Measurements from ENCODE around the gene ANAPC7.
"Not testable (repeated sequence)": the region's sequence is repeated elsewhere in the genome, so short reads cannot be mapped to it uniquely, and the experiment has no call there.

ANAPC7 gene

GRCh38 chr12:110348431-110349059 lies 55.0 kb downstream of the ANAPC7 start:
- no peak for DNase-seq (ENCODE audit: low read depth)

- no peak for DNase-seq (ENCODE audit: low read depth)
Observed at GRCh38 chr12:110347767-110348166, 55.7 kb downstream of the ANAPC7 start.

GRCh38 chr12:110345963-110346362 lies 57.5 kb downstream of the ANAPC7 start:
- no peak for DNase-seq (ENCODE audit: low read depth)

GRCh38 chr12:110345176-110345661 lies 58.3 kb downstream of the ANAPC7 start:
- DNase-seq (ENCODE audit: low read depth): no peak

- no peak for DNase-seq (ENCODE audit: low read depth)
Observed at GRCh38 chr12:110344657-110345056, 58.9 kb downstream of the ANAPC7 start.

- no peak for DNase-seq (ENCODE audit: low read depth)
Observed at GRCh38 chr12:110343736-110344555, 59.6 kb downstream of the ANAPC7 start.

GRCh38 chr12:110343114-110343513 lies 60.4 kb downstream of the ANAPC7 start:
- no peak for DNase-seq (ENCODE audit: low read depth)

GRCh38 chr12:110342157-110342556 lies 61.4 kb downstream of the ANAPC7 start:
- DNase-seq (ENCODE audit: low read depth): no peak

GRCh38 chr12:110340706-110341105 lies 62.8 kb downstream of the ANAPC7 start:
- no peak for DNase-seq (ENCODE audit: low read depth)

- DNase-seq (ENCODE audit: low read depth): not testable (repeated sequence)
Observed at GRCh38 chr12:110340261-110340660, 63.2 kb downstream of the ANAPC7 start.

GRCh38 chr12:110339184-110339952 lies 64.1 kb downstream of the ANAPC7 start:
- DNase-seq (ENCODE audit: low read depth): no peak

- no peak for DNase-seq (ENCODE audit: low read depth)
Observed at GRCh38 chr12:110338754-110339153, 64.8 kb downstream of the ANAPC7 start.

GRCh38 chr12:110337912-110338710 lies 65.4 kb downstream of the ANAPC7 start:
- no peak for DNase-seq (ENCODE audit: low read depth)

- no peak for DNase-seq (ENCODE audit: low read depth)
Observed at GRCh38 chr12:110335481-110336045, 67.9 kb downstream of the ANAPC7 start.

- DNase-seq (ENCODE audit: low read depth): no peak
Observed at GRCh38 chr12:110333201-110333600, 70.3 kb downstream of the ANAPC7 start.

- no peak for DNase-seq (ENCODE audit: low read depth)
Observed at GRCh38 chr12:110330544-110330943, 73.0 kb downstream of the ANAPC7 start.

- DNase-seq (ENCODE audit: low read depth): no peak
Observed at GRCh38 chr12:110330124-110330523, 73.4 kb downstream of the ANAPC7 start.

GRCh38 chr12:110329710-110330109 lies 73.8 kb downstream of the ANAPC7 start:
- no peak for DNase-seq (ENCODE audit: low read depth)
